ENCODE data around the gene BCL11B.

The BCL11B gene

DNA sequence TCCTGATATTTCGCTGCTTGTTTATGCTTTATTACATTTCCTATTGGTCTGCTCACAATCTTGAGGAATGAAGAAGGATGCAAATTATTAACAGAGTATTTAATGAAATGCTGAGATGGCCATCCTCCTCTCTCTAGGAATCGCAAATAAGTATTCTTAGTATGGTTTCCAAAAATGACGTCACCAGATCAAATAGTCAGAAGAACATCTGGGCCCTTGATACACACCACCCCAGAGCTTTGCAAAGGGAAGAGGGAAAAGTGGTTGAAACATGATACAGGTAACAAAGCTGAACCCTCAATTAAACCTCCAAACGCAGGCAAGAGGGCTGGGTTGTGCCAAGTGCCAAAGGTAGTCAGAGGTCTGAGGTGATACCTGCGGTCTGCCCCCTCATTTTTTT lies 107.3 kb downstream of the BCL11B start:
- H3K4me3 ChIP-seq (ENCODE audit: insufficient read depth, low read length, poor library complexity, severe bottlenecking) = no peak overlapping the region
- H3K79me2 ChIP-seq (ENCODE audit: insufficient read depth, low read length) = no peaks in the 10 kb centered on the region
- no peaks in the 10 kb centered on the region for H3K9me3 ChIP-seq (ENCODE audit: insufficient read depth, low read length)
- no peaks in the 10 kb centered on the region for H3K9me2 ChIP-seq (replicated peaks; ENCODE audit: insufficient read depth, low read length)
- no peaks in the 10 kb centered on the region for H3K27me3 ChIP-seq (ENCODE audit: low read length)
- H3K27ac ChIP-seq (ENCODE audit: low read depth, low read length) = no peak overlapping the region
- H3K4me2 ChIP-seq (ENCODE audit: low read depth, low read length, poor library complexity, severe bottlenecking) = no peak overlapping the region
- H4K20me1 ChIP-seq (ENCODE audit: low read depth, low read length) = no peaks in the 10 kb centered on the region
- no peak overlapping the region for H3K9ac ChIP-seq (ENCODE audit: low read length)
- H3F3A ChIP-seq (ENCODE audit: insufficient read depth) = no peaks in the 10 kb centered on the region
- no peaks in the 10 kb centered on the region for H3K36me3 ChIP-seq (ENCODE audit: low read length)
- no peak for TF ChIP-seq CTCF (IDR thresholded peaks at IDR 0.05; ENCODE audit: insufficient read depth, low read length, poor library complexity, severe bottlenecking)
- TF ChIP-seq EZH2phosphoT487 (conservative IDR thresholded peaks at IDR 0.05; ENCODE audit: low read length) = no peak
- no peak overlapping the region for H2AFZ ChIP-seq (ENCODE audit: low read depth, low read length, severe bottlenecking)

GRCh38 chr14:99163446-99163845 lies 108.6 kb downstream of the BCL11B start:
- H3K27me3 ChIP-seq (ENCODE audit: low read length) = no peaks in the 10 kb centered on the region
- no peaks in the 10 kb centered on the region for H4K20me1 ChIP-seq (ENCODE audit: low read depth, low read length)
- no peaks in the 10 kb centered on the region for H3F3A ChIP-seq (ENCODE audit: insufficient read depth)
- H3K9ac ChIP-seq (ENCODE audit: low read length) = no peak overlapping the region
- no peaks in the 10 kb centered on the region for H3K36me3 ChIP-seq (ENCODE audit: low read length)
- no peak overlapping the region for H3K4me2 ChIP-seq (ENCODE audit: low read depth, low read length, poor library complexity, severe bottlenecking)
- H3K9me2 ChIP-seq (replicated peaks; ENCODE audit: insufficient read depth, low read length) = no peaks in the 10 kb centered on the region
- H3K27ac ChIP-seq (ENCODE audit: low read depth, low read length) = no peak overlapping the region
- H3K79me2 ChIP-seq (ENCODE audit: insufficient read depth, low read length) = no peaks in the 10 kb centered on the region
- no peak for TF ChIP-seq CTCF (IDR thresholded peaks at IDR 0.05; ENCODE audit: insufficient read depth, low read length, poor library complexity, severe bottlenecking)
- TF ChIP-seq EZH2phosphoT487 (conservative IDR thresholded peaks at IDR 0.05; ENCODE audit: low read length) = no peak
- no peak overlapping the region for H2AFZ ChIP-seq (ENCODE audit: low read depth, low read length, severe bottlenecking)
- no peaks in the 10 kb centered on the region for H3K9me3 ChIP-seq (ENCODE audit: insufficient read depth, low read length)
- H3K4me3 ChIP-seq (ENCODE audit: insufficient read depth, low read length, poor library complexity, severe bottlenecking) = no peak overlapping the region

GRCh38 chr14:99159341-99160340 lies 112.4 kb downstream of the BCL11B start:
- no peaks in the 10 kb centered on the region for H3K36me3 ChIP-seq (ENCODE audit: low read length)
- H2AFZ ChIP-seq (ENCODE audit: low read depth, low read length, severe bottlenecking) = no peak overlapping the region
- no peak overlapping the region for H3K9ac ChIP-seq (ENCODE audit: low read length)
- no peak for TF ChIP-seq EZH2phosphoT487 (conservative IDR thresholded peaks at IDR 0.05; ENCODE audit: low read length)
- TF ChIP-seq CTCF (IDR thresholded peaks at IDR 0.05; ENCODE audit: insufficient read depth, low read length, poor library complexity, severe bottlenecking) = no peak
- no peaks in the 10 kb centered on the region for H3K79me2 ChIP-seq (ENCODE audit: insufficient read depth, low read length)
- H3K4me2 ChIP-seq (ENCODE audit: low read depth, low read length, poor library complexity, severe bottlenecking) = no peak overlapping the region
- no peak overlapping the region for H3K4me3 ChIP-seq (ENCODE audit: insufficient read depth, low read length, poor library complexity, severe bottlenecking)
- H3K9me3 ChIP-seq (ENCODE audit: insufficient read depth, low read length) = no peaks in the 10 kb centered on the region
- H3K27me3 ChIP-seq (ENCODE audit: low read length) = no peaks in the 10 kb centered on the region
- no peak overlapping the region for H3K27ac ChIP-seq (ENCODE audit: low read depth, low read length)
- no peaks in the 10 kb centered on the region for H4K20me1 ChIP-seq (ENCODE audit: low read depth, low read length)
- H3F3A ChIP-seq (ENCODE audit: insufficient read depth) = no peaks in the 10 kb centered on the region
- H3K9me2 ChIP-seq (replicated peaks; ENCODE audit: insufficient read depth, low read length) = no peaks in the 10 kb centered on the region

Data from SU-DHL-6 (cell line).